HL-60/S4 treated with phorbol 12-myristate 13-acetate at 8.2 ng/mL for 4 days and 3 days (cell line): ENCODE measurements around the gene GPR62.

ENCODE experiments used
- in situ Hi-C: fragments of 300-500 bp; cut with MboI; formaldehyde crosslinking; loops from 2 replicates; pipeline ENCODE4 v1.15.0; 2022; ENCODE audit warnings: low sequenced_read_pairs

GPR62 gene

GRCh38 chr3:51954105-51954504, 1.1 kb upstream of the GPR62 start:
- in situ Hi-C loops = no loop called here

GRCh38 chr3:51954713-51955112, 468 bp upstream of the GPR62 start:
- in situ Hi-C loops = no loop called here

GRCh38 chr3:51955893-51956770, 951 bp downstream of the GPR62 start:
- in situ Hi-C loops = no loop called here

GRCh38 chr3:51957520-51958205, 2.5 kb downstream of the GPR62 start:
- in situ Hi-C loops = no loop called here

GRCh38 chr3:51958603-51959521, 3.7 kb downstream of the GPR62 start:
- in situ Hi-C loops = no loop called here

GRCh38 chr3:51959651-51960050, 4.5 kb downstream of the GPR62 start:
- in situ Hi-C loops = no loop called here

- in situ Hi-C loops = no loop called here
Measured at GRCh38 chr3:51960386-51960785, 5.2 kb downstream of the GPR62 start.

GRCh38 chr3:51961011-51961410, 5.8 kb downstream of the GPR62 start:
- in situ Hi-C loops = no loop called here

GRCh38 chr3:51961602-51962569, 6.7 kb downstream of the GPR62 start:
- in situ Hi-C loops = no loop called here

- in situ Hi-C loops = no loop called here
Measured at GRCh38 chr3:51962854-51963530, 7.8 kb downstream of the GPR62 start.

GRCh38 chr3:51963951-51964451, 8.8 kb downstream of the GPR62 start:
- in situ Hi-C loops = no loop called here

GRCh38 chr3:51964521-51964920, 9.3 kb downstream of the GPR62 start:
- in situ Hi-C loops = no loop called here

GRCh38 chr3:51966016-51966415, 10.8 kb downstream of the GPR62 start:
- in situ Hi-C loops = no loop called here

- in situ Hi-C loops = no loop called here
Measured at GRCh38 chr3:51966486-51966885, 11.3 kb downstream of the GPR62 start.

- in situ Hi-C loops = no loop called here
Measured at GRCh38 chr3:51966922-51967383, 11.8 kb downstream of the GPR62 start.

GRCh38 chr3:51967384-51968169, 12.4 kb downstream of the GPR62 start, which contains the start of gene PCBP4:
PCBP4 (minus strand) TSS chr3:51967454; CDS start chr3:51961240, 6,214 bp downstream.
- in situ Hi-C loops = no loop called here

- in situ Hi-C loops = no loop called here
Measured at GRCh38 chr3:51968170-51968775, 13.1 kb downstream of the GPR62 start.
